Measurements from ENCODE around the gene BDH2. TPM values are rescaled to one million over a fixed set of nuclear protein-coding genes. Genes with fewer than 3 reads are reported as not detected.

BDH2 gene
- 62.9 and 88.9 TPM in 2 replicates for total RNA-seq

DNA sequence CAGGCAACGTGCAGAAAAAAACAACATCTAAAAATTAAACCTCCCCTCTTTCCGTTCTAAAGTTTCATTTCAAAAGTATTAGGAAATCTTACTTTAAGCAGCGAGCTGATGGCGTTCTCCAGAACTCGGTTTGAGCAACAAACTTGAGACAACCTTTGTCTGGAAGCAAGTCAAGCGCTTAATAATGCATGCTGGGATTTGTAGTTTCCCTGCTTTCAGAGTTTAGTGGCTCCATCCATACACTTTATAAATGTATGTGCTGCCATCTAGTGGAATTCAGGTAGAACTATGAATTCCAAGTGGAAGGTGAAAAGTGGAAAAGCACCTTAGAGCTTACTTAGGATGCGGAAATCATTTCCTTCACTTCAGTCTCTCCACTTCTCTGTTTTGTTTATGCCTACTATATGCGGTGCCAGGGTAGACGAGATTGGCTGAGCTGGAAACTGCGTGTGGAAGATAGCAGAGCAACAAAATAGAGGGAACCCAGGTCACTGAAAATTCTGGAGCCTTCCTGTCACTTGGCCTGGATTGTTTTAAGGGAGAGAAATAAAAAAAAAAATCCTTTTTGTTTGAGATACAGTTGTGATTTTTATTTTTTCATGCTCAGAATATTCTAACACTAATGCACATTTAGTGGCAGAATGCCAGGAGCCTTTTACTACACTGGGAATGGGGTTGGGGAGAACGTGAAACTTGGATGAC, at the start of gene BDH2:
BDH2 (minus strand) TSS at position 144 of the 702 bp plus-strand sequence. CDS start 3,580 bp downstream, outside the sequence.

DNA sequence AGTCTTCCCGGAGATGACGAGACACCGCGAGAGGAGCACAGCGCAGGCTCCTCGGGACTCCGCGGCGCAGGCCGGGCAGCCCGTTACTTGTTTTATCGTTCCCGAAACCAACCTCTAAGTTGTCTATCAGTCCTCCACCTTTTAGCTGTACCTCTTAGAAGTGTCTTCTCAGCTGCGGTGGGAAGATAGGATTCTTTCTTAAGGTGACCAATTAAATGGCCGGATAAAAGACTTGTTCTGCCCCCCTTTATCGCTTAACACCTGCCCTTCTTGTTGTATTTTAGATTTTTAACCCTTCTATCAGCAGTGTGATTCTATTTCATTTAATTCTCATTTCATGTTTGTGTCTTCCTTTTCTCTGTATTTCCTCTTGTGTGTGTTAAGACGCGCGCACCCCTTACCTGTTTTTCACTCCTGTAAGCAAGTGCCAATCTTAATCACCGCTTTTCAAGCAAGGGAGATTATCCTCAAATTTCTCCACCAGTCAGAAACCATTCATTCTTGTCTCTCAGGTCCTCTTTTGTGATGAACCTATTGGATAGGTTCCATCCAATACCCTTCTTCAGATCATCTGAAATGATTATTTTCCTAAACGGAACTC, 22.8 kb downstream of the BDH2 start, which contains the start of gene SLC9B2:
SLC9B2 (minus strand) TSS at position 15 of the 601 bp plus-strand sequence. CDS start 9,211 bp downstream, outside the sequence.

Other genes with a start within 250 kb of the BDH2 start
- 34.4 and 36.6 TPM in 2 replicates for gene CISD2, start 230.8 kb downstream of the BDH2 start, total RNA-seq
- gene SLC9B1, start 80.1 kb downstream of the BDH2 start, total RNA-seq, result 2.9 and 4.9 TPM in 2 replicates
- gene SLC9B2, start 23.1 kb downstream of the BDH2 start, total RNA-seq, result 20.3 and 20.6 TPM in 2 replicates
- 10.5 and 14.5 TPM in 2 replicates for gene CENPE, start 98.5 kb upstream of the BDH2 start, total RNA-seq